Transverse colon (tissue), 4 donors: Measurements from ENCODE around the gene TMOD1. TPM values are rescaled to one million over a fixed set of nuclear protein-coding genes. Genes with fewer than 3 reads are reported as not detected.

Experiments
- DNase-seq: peaks from one replicate; pipeline ENCODE4 v3.0.0-alpha.2; 2019
- H3K27ac ChIP-seq, 4 donors: fragments of 200-600 bp; sonication (generic); 2 replicates each; pipeline ENCODE4 v1.5.1; 2016 to 2018; ENCODE audit warnings: inconsistent platforms in 4 of 4
- H3K27me3 ChIP-seq: fragments of 200-600 bp; sonication (generic); 2 replicates; pipeline ENCODE4 v1.5.1; 2017; ENCODE audit warnings: inconsistent platforms
- H3K36me3 ChIP-seq, 4 donors: fragments of 200-600 bp; sonication (generic); 2 replicates each; pipeline ENCODE4 v1.5.1; 2017 to 2019; ENCODE audit warnings: inconsistent platforms in 4 of 4
- H3K4me1 ChIP-seq, 4 donors: fragments of 200-600 bp; sonication (generic); 2 replicates each; pipeline ENCODE4 v1.5.1; 2017 to 2020; ENCODE audit warnings: inconsistent platforms in 4 of 4
- H3K4me3 ChIP-seq, 4 donors: fragments of 200-600 bp; sonication (generic); 1 replicate in 1 of 4; 2 replicates in 3 of 4; pipeline versions ENCODE4 v1.5.1 to v1.6.1; 2017 to 2019; ENCODE audit warnings: inconsistent platforms in 4 of 4
- H3K9me3 ChIP-seq, 2 donors: fragments of 200-600 bp; sonication (generic); 2 replicates each; pipeline ENCODE4 v1.5.1; 2017 to 2019; ENCODE audit warnings: inconsistent platforms in 2 of 2
- EP300 ChIP-seq: sonication (generic); formaldehyde crosslinking; IDR thresholded peaks from one replicate; pipeline ENCODE4 v1.6.1; 2017; ENCODE audit warnings: antibody characterized with exemption, low read depth
- POLR2A ChIP-seq: fragments of 450-650 bp; IDR thresholded peaks from one replicate; pipeline ENCODE4 v1.6.1; 2016; ENCODE audit warnings: antibody characterized with exemption, mild to moderate bottlenecking, moderate library complexity
- POLR2AphosphoS5 ChIP-seq, 3 donors: sonication (generic); formaldehyde crosslinking; IDR thresholded peaks; one replicate each; pipeline ENCODE4 v1.6.1; 2016; ENCODE audit warnings: antibody characterized with exemption in 3 of 3
- WGBS, 2 donors: methylation state at CpG; one replicate each; pipeline ENCODE4 v1.1.5; 2018; ENCODE audit warnings: low coverage in 1 of 2; 5-methylcytosine and 5-hydroxymethylcytosine counted together
- in situ Hi-C, 4 donors: fragments of 200-750 bp; cut with MboI; loops; one replicate each; pipeline versions ENCODE4 v1.15.0 to v1.15.1; 2017; ENCODE audit warnings: low sequenced_read_pairs in 3 of 4, low pct_ligation_motif_present in 1 of 4, low pct_unique_long_range_greater_than_20kb in 1 of 4
- intact Hi-C: fragments of 100-400 bp; cut with DNase I; formaldehyde crosslinking; loops from one replicate; pipeline ENCODE4 v1.15.1; 2023; ENCODE audit warnings: low total_unique reads
- total RNA-seq, 4 donors: library from RNA; depleted of rRNA; stranded (reverse); fragments of >200 nt; gene quantifications; one replicate each; pipeline ENCODE4 v1.1.0, GENCODE V29; 2016
- TF ChIP-seq, protein P1 (sequence below), 5 experiments: fragments of 200-600 bp in 3 of 5; fragments of 450-650 bp in 2 of 5; sonication (generic) in 3 of 5; IDR thresholded peaks; 1 replicate in 2 of 5; 2 replicates in 3 of 5; pipeline ENCODE4 v1.5.1; 2016 to 2017; ENCODE audit warnings: antibody characterized with exemption in 5 of 5, inconsistent platforms in 3 of 5, mild to moderate bottlenecking in 2 of 5, moderate library complexity in 1 of 5

The TMOD1 gene
- total RNA-seq, 4 donors from 2014 or later: 4.2 to 11.6 (median 7.1) TPM

- H3K36me3 ChIP-seq: peaks cover 0 to 35% (median 3%) of the 10 kb centered on the region in 4 donors
- intact Hi-C loops: no loop called here
- no peaks in the 10 kb centered on the region for H3K27me3 ChIP-seq
- H3K9me3 ChIP-seq: no peaks in the 10 kb centered on the region
- no peak overlapping the region for H3K27ac ChIP-seq
- no peak overlapping the region for H3K4me3 ChIP-seq
- 41 to 44% methylated on average over 1 of the region's 1 CpG for WGBS, 2 donors
- in situ Hi-C loops: no loop called here
- DNase-seq: no peak
- TF ChIP-seq POLR2A (no peak), POLR2AphosphoS5 (IDR thresholded peaks at IDR 0.05) (no peak), EP300 (no peak)
- TF ChIP-seq, protein P1, sequence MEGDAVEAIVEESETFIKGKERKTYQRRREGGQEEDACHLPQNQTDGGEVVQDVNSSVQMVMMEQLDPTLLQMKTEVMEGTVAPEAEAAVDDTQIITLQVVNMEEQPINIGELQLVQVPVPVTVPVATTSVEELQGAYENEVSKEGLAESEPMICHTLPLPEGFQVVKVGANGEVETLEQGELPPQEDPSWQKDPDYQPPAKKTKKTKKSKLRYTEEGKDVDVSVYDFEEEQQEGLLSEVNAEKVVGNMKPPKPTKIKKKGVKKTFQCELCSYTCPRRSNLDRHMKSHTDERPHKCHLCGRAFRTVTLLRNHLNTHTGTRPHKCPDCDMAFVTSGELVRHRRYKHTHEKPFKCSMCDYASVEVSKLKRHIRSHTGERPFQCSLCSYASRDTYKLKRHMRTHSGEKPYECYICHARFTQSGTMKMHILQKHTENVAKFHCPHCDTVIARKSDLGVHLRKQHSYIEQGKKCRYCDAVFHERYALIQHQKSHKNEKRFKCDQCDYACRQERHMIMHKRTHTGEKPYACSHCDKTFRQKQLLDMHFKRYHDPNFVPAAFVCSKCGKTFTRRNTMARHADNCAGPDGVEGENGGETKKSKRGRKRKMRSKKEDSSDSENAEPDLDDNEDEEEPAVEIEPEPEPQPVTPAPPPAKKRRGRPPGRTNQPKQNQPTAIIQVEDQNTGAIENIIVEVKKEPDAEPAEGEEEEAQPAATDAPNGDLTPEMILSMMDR (IDR thresholded peaks at IDR 0.05): no peak
- H3K4me1 ChIP-seq: no peaks in the 10 kb centered on the region
Observed at GRCh38 chr9:97480174-97480573, 21.3 kb upstream of the TMOD1 start.

DNA sequence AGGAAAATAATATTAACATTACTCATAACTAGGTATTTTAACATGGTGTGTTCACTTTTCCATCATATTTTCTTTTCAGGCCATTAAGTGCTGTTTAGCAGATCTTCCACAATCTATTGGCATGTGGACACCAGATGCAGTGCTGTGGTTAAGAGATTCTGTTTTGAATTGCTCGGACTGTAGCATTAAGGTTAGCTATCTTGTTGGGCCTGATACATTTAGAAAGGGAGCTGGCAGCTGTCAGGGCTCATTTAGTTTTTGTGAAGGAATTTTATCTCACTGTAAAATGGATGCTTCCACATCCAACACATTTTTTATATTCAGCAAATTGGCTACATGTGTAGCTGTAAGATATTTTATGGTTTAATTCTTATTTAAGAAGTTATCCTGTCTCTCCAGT is 20.7 kb upstream of the TMOD1 start:
- H3K36me3 ChIP-seq: peaks cover 0 to 40% (median 3%) of the 10 kb centered on the region in 4 donors
- no peaks in the 10 kb centered on the region for H3K9me3 ChIP-seq
- TF ChIP-seq POLR2A: no peak
- no peak overlapping the region for H3K4me3 ChIP-seq
- no peaks in the 10 kb centered on the region for H3K4me1 ChIP-seq
- H3K27ac ChIP-seq: no peak overlapping the region
- no peak for DNase-seq
- intact Hi-C loops (no loop called here), in situ Hi-C loops (no loop called here)
- H3K27me3 ChIP-seq: no peaks in the 10 kb centered on the region
- 96 to 100% methylated on average over 1 of the region's 1 CpG for WGBS, 2 donors

DNA sequence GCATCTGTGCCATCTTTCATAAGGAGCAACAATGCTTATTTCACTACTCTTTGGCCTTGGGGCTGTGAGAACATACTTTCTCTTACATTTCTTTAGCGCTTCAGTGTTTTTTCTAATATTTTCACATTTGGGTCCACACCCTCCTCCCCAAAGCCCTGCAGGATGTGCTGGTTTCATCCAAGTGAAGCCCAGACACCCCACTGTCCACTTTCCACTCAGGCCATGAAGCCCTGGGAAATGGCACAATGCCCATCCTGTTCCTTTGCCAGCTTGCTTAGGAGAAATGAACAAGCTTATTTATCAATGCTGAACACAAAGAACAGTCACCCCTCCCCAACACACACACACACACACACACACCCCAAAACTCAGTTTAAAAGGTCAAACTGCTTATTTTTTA is 17.3 kb upstream of the TMOD1 start:
- no peaks in the 10 kb centered on the region for H3K27me3 ChIP-seq
- peaks cover 0 to 46% (median 11%) of the 10 kb centered on the region in 4 donors for H3K36me3 ChIP-seq
- in situ Hi-C loops (no loop called here), intact Hi-C loops (no loop called here)
- H3K27ac ChIP-seq: no peak overlapping the region
- TF ChIP-seq POLR2A (no peak), POLR2AphosphoS5 (IDR thresholded peaks at IDR 0.05) (no peak), EP300 (no peak)
- TF ChIP-seq, protein P1 (IDR thresholded peaks at IDR 0.05): no peak
- DNase-seq: no peak
- no peaks in the 10 kb centered on the region for H3K9me3 ChIP-seq
- H3K4me1 ChIP-seq: no peaks in the 10 kb centered on the region
- H3K4me3 ChIP-seq: no peak overlapping the region
- 75 to 95% methylated on average over 1 of the region's 1 CpG for WGBS, 2 donors

GRCh38 chr9:97487107-97487506 is 14.4 kb upstream of the TMOD1 start:
- intact Hi-C loops (no loop called here), in situ Hi-C loops (no loop called here)
- no peaks in the 10 kb centered on the region for H3K27me3 ChIP-seq
- no peak for DNase-seq
- no peaks in the 10 kb centered on the region for H3K9me3 ChIP-seq
- peaks cover 0 to 46% (median 12%) of the 10 kb centered on the region in 4 donors for H3K36me3 ChIP-seq
- H3K4me1 ChIP-seq: peaks cover 0 to 5% (median 2%) of the 10 kb centered on the region in 4 donors
- no peak for TF ChIP-seq POLR2AphosphoS5 (IDR thresholded peaks at IDR 0.05)
- TF ChIP-seq EP300: no peak
- TF ChIP-seq, protein P1 (IDR thresholded peaks at IDR 0.05): peak in 1 of 5 experiments; percentile 6
- WGBS, 2 donors: 84 to 90% methylated on average over 2 of the region's 2 CpGs
- no peak overlapping the region for H3K27ac ChIP-seq
- H3K4me3 ChIP-seq: no peak overlapping the region

GRCh38 chr9:97487861-97488260 is 13.6 kb upstream of the TMOD1 start:
- in situ Hi-C loops (no loop called here), intact Hi-C loops (no loop called here)
- Histone ChIP-seq H3K36me3 (peaks cover 0 to 39% (median 11%) of the 10 kb centered on the region in 4 donors), H3K27ac (no peak overlapping the region), H3K27me3 (no peaks in the 10 kb centered on the region), H3K4me1 (peaks cover 0 to 5% (median 3%) of the 10 kb centered on the region in 4 donors), H3K9me3 (no peaks in the 10 kb centered on the region), H3K4me3 (no peak overlapping the region)
- 91 to 100% methylated on average over 1 of the region's 1 CpG for WGBS, 2 donors
- TF ChIP-seq POLR2A: no peak
- TF ChIP-seq POLR2AphosphoS5 (IDR thresholded peaks at IDR 0.05): no peak
- TF ChIP-seq, protein P1 (IDR thresholded peaks at IDR 0.05): no peak
- TF ChIP-seq EP300: no peak
- no peak for DNase-seq
